Hindlimb muscle (tissue), 1 donor: ENCODE measurements around the gene CFAP97D2. TPM values are rescaled to one million over a fixed set of nuclear protein-coding genes. Genes with fewer than 3 reads are reported as not detected.
"Not testable (repeated sequence)": the region's sequence is repeated elsewhere in the genome, so short reads cannot be mapped to it uniquely, and the experiment has no call there.

Source experiments
- DNase-seq: peaks from one replicate; pipeline ENCODE4 v3.0.0-alpha.2; 2013
- polyA plus RNA-seq: library from polyadenylated mRNA; unstranded; fragments of 120-200 nt; gene quantifications from one replicate; pipeline ENCODE4 v1.2.1, GENCODE V29; 2013; ENCODE audit not compliant: insufficient read length

Gene CFAP97D2
- polyA plus RNA-seq, 1 donor = not detected

GRCh38 chr13:114236227-114236626 lies 57.2 kb downstream of the CFAP97D2 start:
- DNase-seq = no peak

DNA sequence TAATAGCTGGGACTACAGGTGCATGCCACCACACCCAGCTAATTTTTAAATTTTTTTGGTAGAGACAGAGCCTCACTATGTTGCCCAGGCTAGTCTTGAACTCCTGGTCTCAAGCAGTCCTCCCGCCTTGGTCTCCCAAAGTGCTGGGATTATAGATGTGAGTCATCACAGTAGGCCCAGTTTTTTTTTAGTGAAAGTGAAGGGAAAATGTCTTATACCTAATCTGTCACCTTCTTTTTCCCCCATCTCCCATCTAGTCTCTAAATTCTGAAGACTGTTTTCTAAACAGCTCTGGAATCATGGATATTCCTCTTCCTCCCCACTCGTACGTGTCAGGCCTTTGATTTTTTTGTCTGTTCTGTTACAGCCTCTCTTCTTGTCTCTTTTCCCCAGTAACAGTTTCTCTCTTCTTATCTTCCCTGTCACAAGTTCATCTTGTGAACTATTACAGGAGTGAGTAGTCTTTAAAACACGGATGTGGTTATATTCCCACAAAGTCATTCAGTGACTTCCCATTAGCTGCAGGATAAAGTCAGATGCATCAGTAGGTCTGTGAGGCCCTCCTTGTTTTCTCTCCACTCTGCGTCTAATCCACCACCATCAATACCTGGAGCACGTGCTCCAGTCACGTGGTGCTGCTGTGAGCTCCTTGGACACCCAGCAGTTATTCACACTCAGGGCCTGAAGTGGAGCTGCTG lies 58.5 kb downstream of the CFAP97D2 start:
- DNase-seq = no peak

DNA sequence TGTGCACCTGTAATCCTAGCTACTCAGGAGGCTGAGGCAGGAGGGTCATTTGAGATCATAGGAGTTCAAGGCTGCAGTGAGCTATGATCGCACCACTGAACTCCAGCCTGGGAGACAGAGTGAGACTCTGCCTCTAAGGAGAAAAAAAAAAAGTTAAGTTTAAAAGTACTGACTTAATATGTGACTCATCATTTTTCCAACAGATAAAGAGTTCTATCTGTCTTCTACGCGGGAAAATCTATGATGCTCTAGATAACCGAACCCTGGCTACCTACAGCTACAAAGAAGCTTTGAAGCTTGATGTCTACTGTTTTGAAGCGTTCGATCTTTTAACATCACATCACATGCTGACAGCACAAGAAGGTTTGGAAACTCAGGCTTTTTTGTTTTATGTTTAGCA lies 62.9 kb downstream of the CFAP97D2 start:
- no peak for DNase-seq

DNA sequence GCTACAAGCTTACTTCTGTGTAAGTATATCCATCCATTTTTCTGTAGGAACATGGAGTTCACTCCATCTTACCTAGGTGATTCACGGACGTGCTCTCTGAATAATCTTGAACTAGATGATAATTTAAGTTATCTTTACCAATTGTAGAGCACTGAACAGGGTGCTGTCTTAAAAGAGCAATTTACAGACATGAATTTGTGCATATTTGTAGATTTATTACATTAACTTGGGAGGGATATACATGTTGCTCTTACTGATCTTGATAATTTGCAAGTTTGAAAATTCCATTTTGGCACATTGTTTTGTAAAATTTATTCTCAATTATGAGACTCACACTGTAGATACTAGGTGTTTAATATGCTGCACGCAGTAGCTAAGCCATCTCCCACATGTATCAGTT lies 64.9 kb downstream of the CFAP97D2 start:
- DNase-seq = no peak

GRCh38 chr13:114244637-114245036 lies 65.6 kb downstream of the CFAP97D2 start:
- no peak for DNase-seq

DNA sequence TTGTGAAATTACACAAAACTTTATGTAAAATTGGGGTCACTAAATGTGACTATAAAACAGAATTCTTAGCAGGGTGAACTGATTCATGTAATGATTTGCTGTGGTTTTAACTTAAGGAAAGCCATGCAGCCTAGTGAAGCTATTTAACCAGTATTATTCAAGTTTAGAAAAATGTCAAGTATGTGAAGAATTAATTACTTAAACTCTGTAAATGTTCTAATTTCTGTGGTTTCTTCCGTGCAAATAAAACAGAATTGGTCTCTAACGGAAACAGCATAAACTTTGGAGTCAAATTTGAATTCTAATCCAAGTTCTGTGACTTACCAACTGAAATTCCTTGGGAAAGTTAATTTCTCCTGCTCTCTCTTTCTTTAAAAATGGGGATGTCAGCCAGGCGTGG lies 69.0 kb downstream of the CFAP97D2 start:
- DNase-seq = no peak

DNA sequence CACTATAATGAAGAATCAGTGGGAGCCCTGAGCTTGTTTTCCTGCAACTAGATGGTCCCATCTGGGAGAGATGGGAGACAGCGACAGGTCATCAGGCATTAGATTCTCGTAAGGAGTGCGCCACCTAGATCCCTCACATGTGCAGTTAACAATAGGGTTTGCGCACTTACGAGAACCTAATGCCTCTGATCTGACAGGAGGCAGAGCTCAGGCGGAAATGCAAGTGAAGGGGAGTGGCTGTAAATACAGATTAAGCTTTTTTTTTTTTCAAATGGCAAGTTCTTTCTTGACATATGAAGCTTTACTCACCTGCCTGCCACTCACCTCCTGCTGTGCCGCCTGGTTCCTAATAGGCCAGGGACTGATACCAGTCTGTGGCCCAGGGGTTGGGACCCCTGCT lies 70.0 kb downstream of the CFAP97D2 start:
- DNase-seq = no peak

- DNase-seq = not testable (repeated sequence)
Observed at GRCh38 chr13:114251639-114252440, 72.8 kb downstream of the CFAP97D2 start.

GRCh38 chr13:114256547-114256946 lies 77.5 kb downstream of the CFAP97D2 start:
- no peak for DNase-seq

- no peak for DNase-seq
Observed at GRCh38 chr13:114257014-114257413, 78.0 kb downstream of the CFAP97D2 start.

DNA sequence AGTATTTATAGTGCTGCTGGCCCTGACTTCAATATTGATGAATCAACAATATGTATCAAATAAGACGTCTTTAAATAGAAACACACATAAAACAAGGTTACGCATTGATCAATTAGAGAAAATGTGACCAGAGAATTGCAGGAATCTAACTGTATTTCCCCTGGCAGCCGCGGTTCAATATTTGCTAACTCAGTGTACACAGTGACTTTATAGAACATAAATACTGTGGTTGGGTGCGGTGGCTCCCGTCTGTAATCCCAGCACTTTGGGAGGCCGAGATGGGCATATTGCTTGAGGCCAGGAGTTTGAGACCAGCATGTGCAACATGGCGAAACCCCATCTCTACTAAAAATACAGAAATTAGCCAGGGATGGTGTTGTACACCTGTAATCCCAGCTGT lies 79.5 kb downstream of the CFAP97D2 start:
- no peak for DNase-seq

- no peak for DNase-seq
Observed at GRCh38 chr13:114259374-114259773, 80.3 kb downstream of the CFAP97D2 start.

DNA sequence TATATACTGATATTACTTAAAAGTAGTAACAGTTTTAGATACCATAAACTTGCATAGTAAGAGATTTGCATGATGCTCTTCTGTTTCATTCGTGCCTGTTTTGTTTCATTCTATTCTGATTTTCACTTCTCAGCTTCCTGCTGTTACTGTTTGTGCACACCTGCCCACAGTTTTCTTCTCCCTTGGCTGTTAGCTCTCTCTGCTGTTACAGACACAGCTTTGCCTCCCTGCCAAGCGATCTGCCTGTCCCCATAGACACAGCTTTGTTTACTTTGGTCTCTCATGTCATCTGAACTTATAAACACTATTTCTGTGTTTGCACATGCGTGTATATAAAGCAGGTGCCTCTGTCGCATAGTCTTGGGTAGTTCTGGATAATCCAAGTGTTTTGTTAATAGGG lies 80.9 kb downstream of the CFAP97D2 start:
- no peak for DNase-seq

GRCh38 chr13:114260814-114261213 lies 81.8 kb downstream of the CFAP97D2 start:
- no peak for DNase-seq

GRCh38 chr13:114261328-114261965 lies 82.4 kb downstream of the CFAP97D2 start:
- no peak for DNase-seq

DNA sequence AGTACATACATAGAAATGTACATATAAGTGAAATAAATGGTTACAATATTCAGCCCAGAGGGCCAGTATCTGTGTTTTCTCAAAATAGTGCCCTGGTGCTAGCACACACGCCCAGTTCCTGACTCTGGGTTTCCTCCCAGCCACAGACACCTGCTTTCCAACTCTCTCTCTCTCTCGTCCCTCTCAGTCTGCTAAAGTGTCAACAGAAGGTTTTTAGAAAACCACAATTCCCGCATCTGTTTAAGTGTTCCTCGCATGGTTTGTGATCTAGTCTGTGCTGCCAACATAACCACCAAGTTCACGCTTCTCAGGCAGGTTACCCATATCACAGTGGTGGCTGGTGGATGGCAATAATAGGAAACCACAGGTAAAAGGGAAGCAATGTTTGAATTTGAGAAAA lies 84.5 kb downstream of the CFAP97D2 start:
- no peak for DNase-seq

GRCh38 chr13:114264313-114264712 lies 85.3 kb downstream of the CFAP97D2 start:
- DNase-seq = not testable (repeated sequence)

DNA sequence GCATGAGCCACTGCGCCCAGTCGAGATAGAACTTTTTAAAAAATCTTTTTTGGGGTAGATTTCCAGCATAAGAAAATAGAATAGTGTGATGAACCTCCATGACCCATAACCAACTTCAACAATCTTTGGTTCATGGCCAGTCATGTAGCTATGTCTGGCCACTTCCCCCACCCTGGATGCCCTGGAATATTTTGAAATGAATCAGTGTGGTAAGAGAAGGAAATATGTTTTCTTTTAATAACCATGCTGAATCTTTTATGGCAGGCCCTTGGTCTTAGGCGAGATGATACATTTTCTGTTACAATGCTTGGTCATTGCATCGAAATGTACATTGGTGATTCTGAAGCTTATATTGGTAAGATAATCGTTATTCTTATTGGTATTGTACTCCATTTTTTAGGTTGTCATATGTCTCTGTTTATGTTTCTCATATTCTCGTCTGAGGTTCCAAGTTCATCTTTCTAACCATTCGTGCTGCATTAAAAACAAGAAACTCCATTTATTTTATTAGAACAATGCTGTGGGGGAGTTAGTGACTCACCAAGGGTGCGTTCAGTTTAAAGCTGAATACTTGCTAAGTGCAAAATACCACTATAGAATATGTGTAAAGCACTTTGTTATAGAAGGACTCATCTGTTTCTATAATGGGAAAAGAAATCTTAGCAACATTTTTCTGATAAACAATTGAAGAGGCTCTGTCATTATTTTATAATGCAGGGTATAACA lies 86.0 kb downstream of the CFAP97D2 start:
- no peak for DNase-seq

GRCh38 chr13:114266241-114266640 lies 87.2 kb downstream of the CFAP97D2 start:
- no peak for DNase-seq

DNA sequence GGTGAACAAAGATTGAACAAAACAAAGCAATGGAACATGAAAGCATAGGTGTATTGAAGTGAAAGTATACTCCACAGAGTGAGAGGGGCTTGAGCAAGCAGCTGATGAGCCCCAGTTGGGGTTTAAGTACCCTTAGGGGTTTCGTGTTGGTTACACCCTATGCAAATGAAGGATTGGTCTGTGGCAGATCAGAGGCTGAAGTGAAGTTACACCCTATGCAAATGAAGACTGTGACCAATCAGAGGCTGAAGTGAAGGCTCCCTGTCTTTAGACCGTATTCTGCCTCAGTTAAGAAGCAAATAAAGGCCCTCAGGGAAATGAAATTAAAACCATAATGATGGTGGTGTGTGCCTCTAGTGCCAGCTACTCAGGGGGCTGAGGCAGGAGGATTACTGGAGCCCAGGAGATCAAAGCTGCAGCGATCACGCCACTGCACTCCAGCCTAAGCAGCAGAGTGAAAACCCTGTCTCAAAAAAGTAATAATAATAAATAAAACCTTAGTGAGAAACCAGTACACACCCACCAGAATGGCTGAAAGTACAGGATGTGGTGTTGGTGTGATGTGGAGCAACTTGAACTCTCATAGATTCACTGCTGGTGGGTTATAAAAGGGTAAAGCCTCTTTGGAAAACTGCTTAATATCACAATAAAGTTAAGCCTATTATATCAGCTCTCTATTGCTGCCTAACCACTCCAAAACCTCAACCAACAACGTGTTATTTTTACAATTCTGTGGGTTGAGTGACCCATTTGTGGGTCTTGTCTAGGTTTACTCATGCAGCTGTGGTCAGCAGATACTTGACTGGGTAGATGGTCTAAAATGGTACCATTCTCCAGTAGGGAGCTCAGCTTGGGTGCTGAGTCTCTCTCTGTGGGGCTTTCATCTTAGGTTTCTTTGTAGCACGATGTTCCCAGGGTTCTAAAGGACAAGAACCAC lies 89.6 kb downstream of the CFAP97D2 start:
- no peak for DNase-seq

GRCh38 chr13:114269281-114269770 lies 90.3 kb downstream of the CFAP97D2 start:
- DNase-seq = no peak
